ENCODE results near the gene COX4I2. TPM values are rescaled to one million over a fixed set of nuclear protein-coding genes. Genes with fewer than 3 reads are reported as not detected.

The COX4I2 gene
- total RNA-seq, 1 experiment from 2014 or later: not detected

DNA sequence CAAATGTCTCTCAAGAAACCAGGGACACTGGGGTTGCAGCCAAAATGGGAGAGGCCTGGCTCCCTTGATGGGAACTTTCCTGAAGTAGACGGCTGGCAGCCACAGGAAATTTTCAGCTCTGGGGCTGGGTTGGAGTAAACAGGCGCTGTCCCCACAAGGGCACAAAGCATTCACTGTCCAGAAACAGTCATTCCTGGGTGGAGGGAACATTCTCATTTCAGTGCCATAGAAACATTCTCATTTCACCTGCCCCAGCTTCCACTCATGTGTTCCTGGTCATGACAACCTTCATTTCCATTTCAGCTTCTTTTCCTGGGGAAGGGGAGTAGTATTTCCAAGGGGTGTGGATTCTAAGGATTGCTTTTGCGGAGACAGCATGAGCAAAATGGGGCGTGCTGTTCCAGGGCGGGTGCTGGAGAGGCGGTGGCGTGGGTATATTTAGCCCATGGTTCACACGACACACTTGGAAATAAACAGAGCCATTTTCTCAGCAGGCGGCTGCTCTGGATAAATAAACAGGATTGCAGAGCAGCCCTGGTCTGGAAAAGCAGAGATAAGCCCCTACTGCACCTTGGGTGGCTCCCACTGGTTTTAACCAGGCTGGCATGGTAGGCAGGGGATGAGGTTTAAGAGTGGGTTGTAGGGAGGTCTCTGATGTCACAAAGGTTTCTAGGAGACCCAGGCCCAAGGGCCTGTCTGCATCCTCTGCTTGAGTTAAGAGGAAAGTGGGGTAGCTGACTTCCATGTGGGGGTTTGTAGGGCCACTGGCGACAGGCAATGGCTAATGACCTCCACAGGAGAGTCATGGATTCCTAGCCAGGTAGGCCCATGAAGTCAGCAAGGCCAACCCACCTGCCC is 32.9 kb downstream of the COX4I2 start:
- Mint-ChIP-seq H3K27ac (no peak overlapping the region), H3K27me3 (ENCODE audit: low read depth) (no peaks in the 10 kb centered on the region), H3K4me3 (no peak overlapping the region), H3K9me3 (no peaks in the 10 kb centered on the region), H3K4me1 (peaks cover 15% of the 10 kb centered on the region), H3K36me3 (peaks cover 5% of the 10 kb centered on the region; the same call in 1 of the 2 replicates)
- ATAC-seq (no peak), DNase-seq (ENCODE audit: low spot score) (no peak)
- POLR2A ChIA-PET: no interaction called here
- CTCF ChIA-PET: interaction anchor here (1.3 to 3.4 kb wide), 4 partner anchors 9 to 113 kb away, joined by 3 to 10 read pairs (median 8); no protein-coding TSS in a partner anchor
- TF ChIP-seq IRF2 (CRISPR knock-in tag; IDR thresholded peaks at IDR 0.05; ENCODE audit: borderline replicate concordance, low read depth) (no peak), ZNF121 (CRISPR knock-in tag; IDR thresholded peaks at IDR 0.05) (no peak), NR3C1 (CRISPR knock-in tag; conservative IDR thresholded peaks at IDR 0.05; ENCODE audit: low read depth) (no peak), CREB1 (CRISPR knock-in tag; IDR thresholded peaks at IDR 0.05) (no peak), ZNF423 (CRISPR knock-in tag; IDR thresholded peaks at IDR 0.05) (no peak), SOX15 (CRISPR knock-in tag; IDR thresholded peaks at IDR 0.05) (no peak), JAZF1 (CRISPR knock-in tag; IDR thresholded peaks at IDR 0.05) (no peak)
- TF ChIP-seq, protein P1, sequence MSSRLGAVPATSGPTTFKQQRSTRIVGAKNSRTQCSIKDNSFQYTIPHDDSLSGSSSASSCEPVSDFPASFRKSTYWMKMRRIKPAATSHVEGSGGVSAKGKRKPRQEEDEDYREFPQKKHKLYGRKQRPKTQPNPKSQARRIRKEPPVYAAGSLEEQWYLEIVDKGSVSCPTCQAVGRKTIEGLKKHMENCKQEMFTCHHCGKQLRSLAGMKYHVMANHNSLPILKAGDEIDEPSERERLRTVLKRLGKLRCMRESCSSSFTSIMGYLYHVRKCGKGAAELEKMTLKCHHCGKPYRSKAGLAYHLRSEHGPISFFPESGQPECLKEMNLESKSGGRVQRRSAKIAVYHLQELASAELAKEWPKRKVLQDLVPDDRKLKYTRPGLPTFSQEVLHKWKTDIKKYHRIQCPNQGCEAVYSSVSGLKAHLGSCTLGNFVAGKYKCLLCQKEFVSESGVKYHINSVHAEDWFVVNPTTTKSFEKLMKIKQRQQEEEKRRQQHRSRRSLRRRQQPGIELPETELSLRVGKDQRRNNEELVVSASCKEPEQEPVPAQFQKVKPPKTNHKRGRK (CRISPR knock-in tag; IDR thresholded peaks at IDR 0.05; ENCODE audit: borderline replicate concordance): no peak
- TF ChIP-seq, protein P2, sequence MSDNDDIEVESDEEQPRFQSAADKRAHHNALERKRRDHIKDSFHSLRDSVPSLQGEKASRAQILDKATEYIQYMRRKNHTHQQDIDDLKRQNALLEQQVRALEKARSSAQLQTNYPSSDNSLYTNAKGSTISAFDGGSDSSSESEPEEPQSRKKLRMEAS (CRISPR knock-in tag; IDR thresholded peaks at IDR 0.05): no peak

DNA sequence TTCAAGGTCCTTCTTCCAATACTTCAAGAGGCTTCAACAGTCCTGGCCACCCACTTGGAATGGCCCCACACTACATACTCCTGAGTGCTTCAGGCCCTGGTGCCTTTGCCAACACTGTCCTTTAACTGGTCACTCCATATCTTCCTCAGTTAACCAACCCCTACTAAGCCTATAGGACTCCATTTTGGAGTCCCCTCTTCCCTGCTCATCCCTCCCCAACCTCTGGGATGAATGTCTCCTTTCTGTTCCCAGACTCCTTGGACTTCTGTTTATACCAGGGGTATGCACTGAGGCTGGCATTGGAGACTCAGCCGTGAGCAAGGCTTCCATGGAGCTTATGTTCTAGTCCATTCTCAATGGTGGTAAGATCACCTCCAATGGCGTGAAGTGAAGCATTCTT is 33.6 kb downstream of the COX4I2 start:
- no peaks in the 10 kb centered on the region for H3K9me3 Mint-ChIP-seq
- H3K36me3 Mint-ChIP-seq: no peaks in the 10 kb centered on the region
- peaks cover 19% of the 10 kb centered on the region for H3K4me1 Mint-ChIP-seq
- no peak for DNase-seq (ENCODE audit: low spot score)
- H3K27me3 Mint-ChIP-seq (ENCODE audit: low read depth): no peaks in the 10 kb centered on the region
- no peak overlapping the region for H3K4me3 Mint-ChIP-seq
- no peak for ATAC-seq
- POLR2A ChIA-PET: no interaction called here
- no peak overlapping the region for H3K27ac Mint-ChIP-seq
- CTCF ChIA-PET: interaction anchor here (1.3 to 3.4 kb wide), 4 partner anchors 10 to 114 kb away, joined by 3 to 10 read pairs (median 8); no protein-coding TSS in a partner anchor
- TF ChIP-seq, protein P3, sequence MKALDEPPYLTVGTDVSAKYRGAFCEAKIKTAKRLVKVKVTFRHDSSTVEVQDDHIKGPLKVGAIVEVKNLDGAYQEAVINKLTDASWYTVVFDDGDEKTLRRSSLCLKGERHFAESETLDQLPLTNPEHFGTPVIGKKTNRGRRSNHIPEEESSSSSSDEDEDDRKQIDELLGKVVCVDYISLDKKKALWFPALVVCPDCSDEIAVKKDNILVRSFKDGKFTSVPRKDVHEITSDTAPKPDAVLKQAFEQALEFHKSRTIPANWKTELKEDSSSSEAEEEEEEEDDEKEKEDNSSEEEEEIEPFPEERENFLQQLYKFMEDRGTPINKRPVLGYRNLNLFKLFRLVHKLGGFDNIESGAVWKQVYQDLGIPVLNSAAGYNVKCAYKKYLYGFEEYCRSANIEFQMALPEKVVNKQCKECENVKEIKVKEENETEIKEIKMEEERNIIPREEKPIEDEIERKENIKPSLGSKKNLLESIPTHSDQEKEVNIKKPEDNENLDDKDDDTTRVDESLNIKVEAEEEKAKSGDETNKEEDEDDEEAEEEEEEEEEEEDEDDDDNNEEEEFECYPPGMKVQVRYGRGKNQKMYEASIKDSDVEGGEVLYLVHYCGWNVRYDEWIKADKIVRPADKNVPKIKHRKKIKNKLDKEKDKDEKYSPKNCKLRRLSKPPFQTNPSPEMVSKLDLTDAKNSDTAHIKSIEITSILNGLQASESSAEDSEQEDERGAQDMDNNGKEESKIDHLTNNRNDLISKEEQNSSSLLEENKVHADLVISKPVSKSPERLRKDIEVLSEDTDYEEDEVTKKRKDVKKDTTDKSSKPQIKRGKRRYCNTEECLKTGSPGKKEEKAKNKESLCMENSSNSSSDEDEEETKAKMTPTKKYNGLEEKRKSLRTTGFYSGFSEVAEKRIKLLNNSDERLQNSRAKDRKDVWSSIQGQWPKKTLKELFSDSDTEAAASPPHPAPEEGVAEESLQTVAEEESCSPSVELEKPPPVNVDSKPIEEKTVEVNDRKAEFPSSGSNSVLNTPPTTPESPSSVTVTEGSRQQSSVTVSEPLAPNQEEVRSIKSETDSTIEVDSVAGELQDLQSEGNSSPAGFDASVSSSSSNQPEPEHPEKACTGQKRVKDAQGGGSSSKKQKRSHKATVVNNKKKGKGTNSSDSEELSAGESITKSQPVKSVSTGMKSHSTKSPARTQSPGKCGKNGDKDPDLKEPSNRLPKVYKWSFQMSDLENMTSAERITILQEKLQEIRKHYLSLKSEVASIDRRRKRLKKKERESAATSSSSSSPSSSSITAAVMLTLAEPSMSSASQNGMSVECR (CRISPR knock-in tag; IDR thresholded peaks at IDR 0.05; ENCODE audit: borderline replicate concordance): no peak
- TF ChIP-seq ZNF416 (CRISPR knock-in tag; IDR thresholded peaks at IDR 0.05) (no peak), ELF4 (CRISPR knock-in tag; IDR thresholded peaks at IDR 0.05; ENCODE audit: low read depth) (no peak), ZNF138 (CRISPR knock-in tag; conservative IDR thresholded peaks at IDR 0.05) (no peak), ZNF121 (CRISPR knock-in tag; IDR thresholded peaks at IDR 0.05) (no peak)
- TF ChIP-seq, protein P4, sequence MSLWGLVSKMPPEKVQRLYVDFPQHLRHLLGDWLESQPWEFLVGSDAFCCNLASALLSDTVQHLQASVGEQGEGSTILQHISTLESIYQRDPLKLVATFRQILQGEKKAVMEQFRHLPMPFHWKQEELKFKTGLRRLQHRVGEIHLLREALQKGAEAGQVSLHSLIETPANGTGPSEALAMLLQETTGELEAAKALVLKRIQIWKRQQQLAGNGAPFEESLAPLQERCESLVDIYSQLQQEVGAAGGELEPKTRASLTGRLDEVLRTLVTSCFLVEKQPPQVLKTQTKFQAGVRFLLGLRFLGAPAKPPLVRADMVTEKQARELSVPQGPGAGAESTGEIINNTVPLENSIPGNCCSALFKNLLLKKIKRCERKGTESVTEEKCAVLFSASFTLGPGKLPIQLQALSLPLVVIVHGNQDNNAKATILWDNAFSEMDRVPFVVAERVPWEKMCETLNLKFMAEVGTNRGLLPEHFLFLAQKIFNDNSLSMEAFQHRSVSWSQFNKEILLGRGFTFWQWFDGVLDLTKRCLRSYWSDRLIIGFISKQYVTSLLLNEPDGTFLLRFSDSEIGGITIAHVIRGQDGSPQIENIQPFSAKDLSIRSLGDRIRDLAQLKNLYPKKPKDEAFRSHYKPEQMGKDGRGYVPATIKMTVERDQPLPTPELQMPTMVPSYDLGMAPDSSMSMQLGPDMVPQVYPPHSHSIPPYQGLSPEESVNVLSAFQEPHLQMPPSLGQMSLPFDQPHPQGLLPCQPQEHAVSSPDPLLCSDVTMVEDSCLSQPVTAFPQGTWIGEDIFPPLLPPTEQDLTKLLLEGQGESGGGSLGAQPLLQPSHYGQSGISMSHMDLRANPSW (CRISPR knock-in tag; conservative IDR thresholded peaks at IDR 0.05; ENCODE audit: low read depth): no peak
- TF ChIP-seq, protein P5, sequence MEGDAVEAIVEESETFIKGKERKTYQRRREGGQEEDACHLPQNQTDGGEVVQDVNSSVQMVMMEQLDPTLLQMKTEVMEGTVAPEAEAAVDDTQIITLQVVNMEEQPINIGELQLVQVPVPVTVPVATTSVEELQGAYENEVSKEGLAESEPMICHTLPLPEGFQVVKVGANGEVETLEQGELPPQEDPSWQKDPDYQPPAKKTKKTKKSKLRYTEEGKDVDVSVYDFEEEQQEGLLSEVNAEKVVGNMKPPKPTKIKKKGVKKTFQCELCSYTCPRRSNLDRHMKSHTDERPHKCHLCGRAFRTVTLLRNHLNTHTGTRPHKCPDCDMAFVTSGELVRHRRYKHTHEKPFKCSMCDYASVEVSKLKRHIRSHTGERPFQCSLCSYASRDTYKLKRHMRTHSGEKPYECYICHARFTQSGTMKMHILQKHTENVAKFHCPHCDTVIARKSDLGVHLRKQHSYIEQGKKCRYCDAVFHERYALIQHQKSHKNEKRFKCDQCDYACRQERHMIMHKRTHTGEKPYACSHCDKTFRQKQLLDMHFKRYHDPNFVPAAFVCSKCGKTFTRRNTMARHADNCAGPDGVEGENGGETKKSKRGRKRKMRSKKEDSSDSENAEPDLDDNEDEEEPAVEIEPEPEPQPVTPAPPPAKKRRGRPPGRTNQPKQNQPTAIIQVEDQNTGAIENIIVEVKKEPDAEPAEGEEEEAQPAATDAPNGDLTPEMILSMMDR (IDR thresholded peaks at IDR 0.05): no peak
- TF ChIP-seq, protein P6, sequence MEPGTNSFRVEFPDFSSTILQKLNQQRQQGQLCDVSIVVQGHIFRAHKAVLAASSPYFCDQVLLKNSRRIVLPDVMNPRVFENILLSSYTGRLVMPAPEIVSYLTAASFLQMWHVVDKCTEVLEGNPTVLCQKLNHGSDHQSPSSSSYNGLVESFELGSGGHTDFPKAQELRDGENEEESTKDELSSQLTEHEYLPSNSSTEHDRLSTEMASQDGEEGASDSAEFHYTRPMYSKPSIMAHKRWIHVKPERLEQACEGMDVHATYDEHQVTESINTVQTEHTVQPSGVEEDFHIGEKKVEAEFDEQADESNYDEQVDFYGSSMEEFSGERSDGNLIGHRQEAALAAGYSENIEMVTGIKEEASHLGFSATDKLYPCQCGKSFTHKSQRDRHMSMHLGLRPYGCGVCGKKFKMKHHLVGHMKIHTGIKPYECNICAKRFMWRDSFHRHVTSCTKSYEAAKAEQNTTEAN (CRISPR knock-in tag; IDR thresholded peaks at IDR 0.05): no peak
- TF ChIP-seq, protein P7, sequence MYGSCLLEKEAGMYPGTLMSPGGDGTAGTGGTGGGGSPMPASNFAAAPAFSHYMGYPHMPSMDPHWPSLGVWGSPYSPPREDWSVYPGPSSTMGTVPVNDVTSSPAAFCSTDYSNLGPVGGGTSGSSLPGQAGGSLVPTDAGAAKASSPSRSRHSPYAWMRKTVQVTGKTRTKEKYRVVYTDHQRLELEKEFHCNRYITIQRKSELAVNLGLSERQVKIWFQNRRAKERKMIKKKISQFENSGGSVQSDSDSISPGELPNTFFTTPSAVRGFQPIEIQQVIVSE (CRISPR knock-in tag; IDR thresholded peaks at IDR 0.05; ENCODE audit: borderline replicate concordance): no peak
- TF ChIP-seq, protein P8, sequence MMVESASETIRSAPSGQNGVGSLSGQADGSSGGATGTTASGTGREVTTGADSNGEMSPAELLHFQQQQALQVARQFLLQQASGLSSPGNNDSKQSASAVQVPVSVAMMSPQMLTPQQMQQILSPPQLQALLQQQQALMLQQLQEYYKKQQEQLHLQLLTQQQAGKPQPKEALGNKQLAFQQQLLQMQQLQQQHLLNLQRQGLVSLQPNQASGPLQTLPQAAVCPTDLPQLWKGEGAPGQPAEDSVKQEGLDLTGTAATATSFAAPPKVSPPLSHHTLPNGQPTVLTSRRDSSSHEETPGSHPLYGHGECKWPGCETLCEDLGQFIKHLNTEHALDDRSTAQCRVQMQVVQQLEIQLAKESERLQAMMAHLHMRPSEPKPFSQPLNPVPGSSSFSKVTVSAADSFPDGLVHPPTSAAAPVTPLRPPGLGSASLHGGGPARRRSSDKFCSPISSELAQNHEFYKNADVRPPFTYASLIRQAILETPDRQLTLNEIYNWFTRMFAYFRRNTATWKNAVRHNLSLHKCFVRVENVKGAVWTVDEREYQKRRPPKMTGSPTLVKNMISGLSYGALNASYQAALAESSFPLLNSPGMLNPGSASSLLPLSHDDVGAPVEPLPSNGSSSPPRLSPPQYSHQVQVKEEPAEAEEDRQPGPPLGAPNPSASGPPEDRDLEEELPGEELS (CRISPR knock-in tag; IDR thresholded peaks at IDR 0.05): no peak
